Stomach (tissue), 4 donors: ENCODE results near the gene DOCK3.

Experiments
- EP300 ChIP-seq: sonication (generic); formaldehyde crosslinking; IDR thresholded peaks from one replicate; pipeline ENCODE4 v1.6.1; 2017; ENCODE audit warnings: antibody characterized with exemption
- POLR2A ChIP-seq, 4 donors: fragments of 450-650 bp; IDR thresholded peaks; one replicate each; pipeline ENCODE4 v1.6.1; 2016; ENCODE audit warnings: antibody characterized with exemption in 4 of 4, control low read depth in 2 of 4, mild to moderate bottlenecking in 1 of 4, moderate library complexity in 1 of 4
- POLR2AphosphoS5 ChIP-seq, 3 donors: sonication (generic); formaldehyde crosslinking; IDR thresholded peaks; one replicate each; pipeline ENCODE4 v1.6.1; 2016; ENCODE audit warnings: antibody characterized with exemption in 3 of 3
- TF ChIP-seq, protein P1 (sequence below), 7 experiments: fragments of 450-650 bp in 4 of 7; fragments of 200-600 bp in 3 of 7; sonication (generic) in 3 of 7; IDR thresholded peaks; one replicate each; pipeline ENCODE4 v1.5.1; 2016 to 2019; ENCODE audit warnings: antibody characterized with exemption in 7 of 7, control low read depth in 2 of 7, mild to moderate bottlenecking in 1 of 7

DNA sequence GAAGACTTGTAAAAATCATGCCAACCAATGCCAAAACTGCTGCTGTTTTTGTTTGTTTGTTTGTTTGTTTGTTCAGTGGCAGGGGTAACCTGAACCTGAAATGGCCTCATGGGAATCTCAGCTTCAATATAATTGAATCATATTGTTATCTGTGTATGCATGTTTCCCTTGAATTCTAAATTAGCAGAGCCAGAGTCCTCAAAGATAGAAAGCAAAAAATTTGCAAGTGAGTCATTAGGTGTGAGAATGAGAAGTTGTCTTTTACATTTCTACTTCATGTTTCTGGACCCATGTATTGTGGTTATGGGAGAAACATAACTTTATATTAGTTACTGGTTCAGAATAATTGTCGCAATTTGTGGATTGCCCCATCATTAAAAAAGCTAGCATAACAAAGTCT lies 249.2 kb downstream of the DOCK3 start:
- TF ChIP-seq EP300 (no peak), POLR2AphosphoS5 (IDR thresholded peaks at IDR 0.05) (no peak), POLR2A (IDR thresholded peaks at IDR 0.05) (no peak)
- TF ChIP-seq, protein P1, sequence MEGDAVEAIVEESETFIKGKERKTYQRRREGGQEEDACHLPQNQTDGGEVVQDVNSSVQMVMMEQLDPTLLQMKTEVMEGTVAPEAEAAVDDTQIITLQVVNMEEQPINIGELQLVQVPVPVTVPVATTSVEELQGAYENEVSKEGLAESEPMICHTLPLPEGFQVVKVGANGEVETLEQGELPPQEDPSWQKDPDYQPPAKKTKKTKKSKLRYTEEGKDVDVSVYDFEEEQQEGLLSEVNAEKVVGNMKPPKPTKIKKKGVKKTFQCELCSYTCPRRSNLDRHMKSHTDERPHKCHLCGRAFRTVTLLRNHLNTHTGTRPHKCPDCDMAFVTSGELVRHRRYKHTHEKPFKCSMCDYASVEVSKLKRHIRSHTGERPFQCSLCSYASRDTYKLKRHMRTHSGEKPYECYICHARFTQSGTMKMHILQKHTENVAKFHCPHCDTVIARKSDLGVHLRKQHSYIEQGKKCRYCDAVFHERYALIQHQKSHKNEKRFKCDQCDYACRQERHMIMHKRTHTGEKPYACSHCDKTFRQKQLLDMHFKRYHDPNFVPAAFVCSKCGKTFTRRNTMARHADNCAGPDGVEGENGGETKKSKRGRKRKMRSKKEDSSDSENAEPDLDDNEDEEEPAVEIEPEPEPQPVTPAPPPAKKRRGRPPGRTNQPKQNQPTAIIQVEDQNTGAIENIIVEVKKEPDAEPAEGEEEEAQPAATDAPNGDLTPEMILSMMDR (IDR thresholded peaks at IDR 0.05): no peak
